ENCODE measurements around the gene ALG14. TPM values are rescaled to one million over a fixed set of nuclear protein-coding genes. Genes with fewer than 3 reads are reported as not detected.

ALG14 gene
- total RNA-seq, 2 experiments from 2014 or later = 2.5 to 2.9 TPM

DNA sequence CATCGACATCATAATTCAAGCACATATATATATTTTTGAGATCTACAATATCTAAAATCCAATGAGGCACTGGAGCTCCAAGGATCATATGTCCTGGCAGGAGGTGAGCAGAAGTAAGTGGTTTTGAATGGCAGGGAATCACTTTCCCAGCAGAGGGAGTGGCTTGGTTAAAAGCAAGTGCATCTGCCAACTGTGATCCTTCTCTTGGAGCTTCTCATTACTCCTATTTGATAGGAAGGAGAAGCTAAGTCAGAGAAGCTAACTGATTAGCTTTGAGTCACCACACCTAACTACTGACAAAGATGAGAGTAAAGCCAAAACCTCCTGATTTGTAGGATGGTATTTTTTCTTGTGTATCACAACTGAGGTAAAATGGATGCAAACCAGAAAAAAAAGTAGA, 55.0 kb downstream of the ALG14 start:
- ATAC-seq = no peak
- POLR2A ChIA-PET = no interaction called here
- H3K4me3 Mint-ChIP-seq = no peak overlapping the region

GRCh38 chr1:95015076-95015475, 57.7 kb downstream of the ALG14 start:
- DNase-seq (no peak), ATAC-seq (no peak)
- POLR2A ChIA-PET = no interaction called here
- H3K27me3 Mint-ChIP-seq = no peaks in the 10 kb centered on the region
- CTCF ChIA-PET = interaction anchor here (1.3 kb wide), 2 partner anchors 28 to 160 kb away, joined by 3 to 4 read pairs; no protein-coding TSS in a partner anchor
- H3K4me1 Mint-ChIP-seq (ENCODE audit: low read depth) = no peaks in the 10 kb centered on the region
- H3K27ac Mint-ChIP-seq = no peak overlapping the region
- TF ChIP-seq, protein P1, sequence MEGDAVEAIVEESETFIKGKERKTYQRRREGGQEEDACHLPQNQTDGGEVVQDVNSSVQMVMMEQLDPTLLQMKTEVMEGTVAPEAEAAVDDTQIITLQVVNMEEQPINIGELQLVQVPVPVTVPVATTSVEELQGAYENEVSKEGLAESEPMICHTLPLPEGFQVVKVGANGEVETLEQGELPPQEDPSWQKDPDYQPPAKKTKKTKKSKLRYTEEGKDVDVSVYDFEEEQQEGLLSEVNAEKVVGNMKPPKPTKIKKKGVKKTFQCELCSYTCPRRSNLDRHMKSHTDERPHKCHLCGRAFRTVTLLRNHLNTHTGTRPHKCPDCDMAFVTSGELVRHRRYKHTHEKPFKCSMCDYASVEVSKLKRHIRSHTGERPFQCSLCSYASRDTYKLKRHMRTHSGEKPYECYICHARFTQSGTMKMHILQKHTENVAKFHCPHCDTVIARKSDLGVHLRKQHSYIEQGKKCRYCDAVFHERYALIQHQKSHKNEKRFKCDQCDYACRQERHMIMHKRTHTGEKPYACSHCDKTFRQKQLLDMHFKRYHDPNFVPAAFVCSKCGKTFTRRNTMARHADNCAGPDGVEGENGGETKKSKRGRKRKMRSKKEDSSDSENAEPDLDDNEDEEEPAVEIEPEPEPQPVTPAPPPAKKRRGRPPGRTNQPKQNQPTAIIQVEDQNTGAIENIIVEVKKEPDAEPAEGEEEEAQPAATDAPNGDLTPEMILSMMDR (IDR thresholded peaks at IDR 0.05) = no peak
- no peak overlapping the region for H3K4me3 Mint-ChIP-seq
- peaks cover 6% of the 10 kb centered on the region for H3K36me3 Mint-ChIP-seq (ENCODE audit: low read depth)
- no peaks in the 10 kb centered on the region for H3K9me3 Mint-ChIP-seq
- intact Hi-C loops (cut with micrococcal nuclease) = no loop called here

More for the DNA sequence above, 55.0 kb downstream of the ALG14 start:
- CTCF ChIA-PET = interaction anchor here (0.9 kb wide), 1 partner anchor 26 kb away, joined by 3 read pairs; no protein-coding TSS in a partner anchor
- no peak overlapping the region for H3K27ac Mint-ChIP-seq
- DNase-seq = no peak
- TF ChIP-seq, protein P1 (IDR thresholded peaks at IDR 0.05) = no peak
- no peaks in the 10 kb centered on the region for H3K4me1 Mint-ChIP-seq (ENCODE audit: low read depth)
- intact Hi-C loops (cut with micrococcal nuclease) = no loop called here
- H3K27me3 Mint-ChIP-seq = no peaks in the 10 kb centered on the region
- no peaks in the 10 kb centered on the region for H3K36me3 Mint-ChIP-seq (ENCODE audit: low read depth)
- H3K9me3 Mint-ChIP-seq = no peaks in the 10 kb centered on the region

DNA sequence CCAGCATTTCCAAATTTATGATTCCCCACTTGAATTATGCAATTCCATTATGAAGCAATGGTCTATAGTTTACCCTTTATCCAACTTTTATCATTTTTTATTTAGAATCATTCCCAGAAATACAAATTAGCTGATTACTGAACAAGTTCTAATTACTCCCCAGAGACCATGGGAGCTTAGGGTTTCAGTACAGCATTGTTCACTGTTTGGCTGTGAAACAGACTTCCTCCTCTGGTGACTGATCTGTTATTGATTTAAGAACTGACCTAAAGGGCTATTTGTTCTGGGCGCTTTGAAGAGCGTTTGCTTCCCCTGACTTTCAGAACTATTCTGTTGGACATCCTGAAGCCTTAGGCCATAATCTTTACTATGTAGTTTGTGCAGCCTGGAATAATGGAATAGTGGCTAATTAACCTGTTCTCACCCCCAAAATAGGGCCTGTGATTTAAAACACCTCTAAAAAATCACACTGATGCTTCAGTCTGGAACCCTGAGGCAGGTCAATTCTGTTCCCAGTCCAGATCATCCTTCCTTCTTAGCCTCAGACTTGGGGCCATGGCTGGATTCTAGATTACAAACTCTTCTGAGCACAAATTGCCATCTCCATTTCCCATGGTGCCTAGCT, 58.7 kb downstream of the ALG14 start:
- no peaks in the 10 kb centered on the region for H3K9me3 Mint-ChIP-seq
- peaks cover 6% of the 10 kb centered on the region for H3K36me3 Mint-ChIP-seq (ENCODE audit: low read depth)
- no peak overlapping the region for H3K4me3 Mint-ChIP-seq
- no peaks in the 10 kb centered on the region for H3K4me1 Mint-ChIP-seq (ENCODE audit: low read depth)
- ChIA-PET POLR2A (interaction anchor here (1.1 kb wide), 1 partner anchor 155 kb away, joined by 3 read pairs; no protein-coding TSS in a partner anchor), CTCF (interaction anchor here (0.9 to 1.3 kb wide), 2 partner anchors 20 to 29 kb away, joined by 3 read pairs; no protein-coding TSS in a partner anchor)
- DNase-seq (no peak), ATAC-seq (no peak)
- no peaks in the 10 kb centered on the region for H3K27me3 Mint-ChIP-seq
- TF ChIP-seq, protein P1 (IDR thresholded peaks at IDR 0.05) = no peak
- H3K27ac Mint-ChIP-seq = no peak overlapping the region
- intact Hi-C loops (cut with micrococcal nuclease) = no loop called here

- ATAC-seq = no peak
- H3K27me3 Mint-ChIP-seq = no peaks in the 10 kb centered on the region
- peaks cover 6% of the 10 kb centered on the region for H3K36me3 Mint-ChIP-seq (ENCODE audit: low read depth)
- no peak for DNase-seq
- TF ChIP-seq, protein P1 (IDR thresholded peaks at IDR 0.05) = no peak
- H3K9me3 Mint-ChIP-seq = no peaks in the 10 kb centered on the region
- intact Hi-C loops (cut with micrococcal nuclease) = no loop called here
- H3K4me1 Mint-ChIP-seq (ENCODE audit: low read depth) = no peaks in the 10 kb centered on the region
- POLR2A ChIA-PET = no interaction called here
- CTCF ChIA-PET = interaction anchor here (1.8 kb wide), 1 partner anchor 31 kb away, joined by 5 read pairs; no protein-coding TSS in a partner anchor
- H3K4me3 Mint-ChIP-seq = no peak overlapping the region
- no peak overlapping the region for H3K27ac Mint-ChIP-seq
Observed at GRCh38 chr1:95012389-95012788, 60.4 kb downstream of the ALG14 start.

GRCh38 chr1:95010158-95010557, 62.6 kb downstream of the ALG14 start:
- ATAC-seq = no peak
- POLR2A ChIA-PET = interaction anchor here (0.9 kb wide), 1 partner anchor 51 kb away, joined by 3 read pairs; no protein-coding TSS in a partner anchor
- no peak overlapping the region for H3K4me3 Mint-ChIP-seq
- no peak overlapping the region for H3K27ac Mint-ChIP-seq
- intact Hi-C loops (cut with micrococcal nuclease) = no loop called here
- H3K36me3 Mint-ChIP-seq (ENCODE audit: low read depth) = peaks cover 6% of the 10 kb centered on the region
- H3K9me3 Mint-ChIP-seq = no peaks in the 10 kb centered on the region
- CTCF ChIA-PET = interaction anchor here (0.5 to 1.2 kb wide), 3 partner anchors 32 to 156 kb away, joined by 3 to 5 read pairs (median 3); no protein-coding TSS in a partner anchor
- TF ChIP-seq, protein P1 (IDR thresholded peaks at IDR 0.05) = no peak
- no peaks in the 10 kb centered on the region for H3K4me1 Mint-ChIP-seq (ENCODE audit: low read depth)
- no peaks in the 10 kb centered on the region for H3K27me3 Mint-ChIP-seq
- no peak for DNase-seq
